Neural cell (in vitro differentiated cells): ENCODE results near the gene PNISR.

Experiments
- CTCF ChIP-seq: fragments of 450-650 bp; IDR thresholded peaks from 2 replicates; pipeline ENCODE4 v1.5.1; 2014; ENCODE audit warnings: antibody characterized with exemption, mild to moderate bottlenecking, moderate library complexity; ENCODE audit not compliant: poor library complexity, severe bottlenecking
- EP300 ChIP-seq: fragments of 450-650 bp; conservative IDR thresholded peaks from 2 replicates; pipeline ENCODE4 v1.6.1; 2014; ENCODE audit warnings: antibody characterized with exemption, mild to moderate bottlenecking, moderate library complexity; ENCODE audit not compliant: poor library complexity, severe bottlenecking
- EZH2 ChIP-seq: fragments of 200-600, 300-800 bp; shearing (Covaris generic), sonication (generic); IDR thresholded peaks from 2 replicates; pipeline ENCODE4 v1.6.1; 2014; ENCODE audit warnings: antibody characterized with exemption, low read length, borderline replicate concordance, mild to moderate bottlenecking; ENCODE audit not compliant: insufficient read depth, poor library complexity, severe bottlenecking
- POLR2AphosphoS5 ChIP-seq: IDR thresholded peaks from 2 replicates; pipeline ENCODE4 v1.6.1; 2012
- REST ChIP-seq: IDR thresholded peaks from 2 replicates; pipeline ENCODE4 v1.6.1; 2012; ENCODE audit warnings: borderline replicate concordance
- TAF1 ChIP-seq: IDR thresholded peaks from 2 replicates; pipeline ENCODE4 v1.6.1; 2012; ENCODE audit warnings: low read depth

GRCh38 chr6:99356641-99357040 is 68.5 kb downstream of the PNISR start:
- TF ChIP-seq POLR2AphosphoS5 (no peak), CTCF (no peak), REST (no peak), EP300 (no peak), EZH2 (no peak), TAF1 (no peak)
